CD4-positive, alpha-beta T cell treated with Interleukin-1 beta for 1 hour (primary cell): ENCODE results near the gene LCAT.
"Not testable (repeated sequence)": the region's sequence is repeated elsewhere in the genome, so short reads cannot be mapped to it uniquely, and the experiment has no call there.

Source experiments
- DNase-seq, 2 donors: peaks; one replicate each; pipeline ENCODE4 v3.0.0-alpha.2; 2020 to 2022

The LCAT gene

DNA sequence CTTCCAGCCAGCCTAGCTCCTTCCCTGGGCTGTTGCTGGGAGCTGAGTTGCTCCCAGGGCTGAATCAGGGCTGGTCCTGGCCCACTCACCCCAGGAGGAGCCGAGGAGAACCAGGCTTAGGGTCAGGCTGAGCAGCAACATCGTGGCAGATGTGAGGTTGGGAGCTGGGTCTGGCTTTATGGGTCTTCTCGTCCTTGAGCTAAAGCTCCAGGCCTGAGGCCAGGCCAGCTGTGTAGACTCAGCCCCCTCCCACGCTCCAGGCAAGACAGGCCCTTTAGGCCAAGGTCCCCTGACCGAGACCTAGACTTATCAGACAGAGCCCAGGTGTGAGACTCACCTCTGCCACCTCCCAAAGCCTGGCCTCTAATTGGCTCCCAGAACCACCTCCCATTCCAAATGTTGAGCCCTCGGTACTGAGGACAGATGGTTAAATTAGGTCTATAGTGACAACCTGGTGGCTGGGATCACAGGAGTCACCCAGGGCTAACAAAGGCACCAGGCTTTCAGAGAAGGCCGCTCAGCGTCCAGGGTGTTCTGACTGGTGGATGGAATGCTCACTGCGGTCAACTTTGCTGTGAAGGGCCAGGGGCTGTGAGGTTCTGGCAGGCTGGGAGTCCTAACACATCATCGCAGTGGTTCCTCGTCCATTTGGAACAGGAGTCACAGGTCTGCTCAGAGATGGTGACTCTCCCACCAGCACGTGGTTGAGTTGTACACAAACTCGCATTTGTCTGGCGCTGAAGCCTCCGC, 12.0 kb downstream of the LCAT start, which contains the start of gene CTRL:
Gene CTRL (minus strand): TSS at position 151 of the 750 bp plus-strand sequence. CDS start 10 bp downstream, at position 141.
- DNase-seq = no peak

DNA sequence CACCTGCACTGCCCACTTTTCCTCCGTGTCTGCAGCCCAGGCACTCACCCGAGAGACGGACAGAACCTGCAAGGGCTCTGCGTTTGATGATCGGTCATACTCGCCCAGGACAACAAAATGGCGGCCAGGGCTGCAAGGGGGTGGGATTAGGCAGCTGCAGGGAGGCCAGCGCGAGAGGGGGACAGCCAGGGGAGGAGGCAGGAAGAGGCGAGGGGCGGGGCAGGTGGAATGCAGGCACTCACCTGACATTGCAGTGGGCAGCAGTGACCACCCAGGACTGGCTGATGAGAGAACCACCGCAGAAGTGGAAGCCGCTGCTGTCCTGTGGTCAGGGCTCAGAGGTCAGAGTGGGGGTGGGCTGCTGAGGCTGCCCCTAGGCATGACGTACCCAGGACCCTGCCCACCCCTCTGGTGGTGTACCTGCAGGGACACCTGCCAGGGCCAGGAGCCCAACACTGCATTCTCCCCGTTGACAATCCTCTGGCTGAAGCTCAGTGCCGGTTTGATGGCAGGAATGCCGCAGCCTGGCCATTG, 13.2 kb downstream of the LCAT start:
- DNase-seq = no peak

DNA sequence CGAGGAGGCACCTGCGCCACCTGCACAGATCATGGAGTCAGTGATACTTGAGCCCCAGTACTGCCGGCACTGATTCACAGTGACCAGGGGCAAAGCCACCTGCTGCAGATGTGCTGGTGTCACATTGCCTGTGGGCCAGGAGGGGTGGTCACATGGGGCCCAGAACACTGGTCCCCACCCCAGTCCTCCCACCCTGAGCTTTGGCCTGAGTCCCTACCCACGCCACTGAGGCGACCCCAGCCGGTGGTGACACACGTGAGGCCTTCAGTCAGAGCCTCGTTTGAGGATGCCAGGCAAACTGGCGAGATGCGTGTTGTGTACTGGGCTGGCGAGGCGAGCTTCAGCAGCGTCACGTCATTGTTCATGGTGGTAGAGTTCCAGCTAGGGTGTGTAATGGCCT, 13.7 kb downstream of the LCAT start:
- DNase-seq = no peak

DNA sequence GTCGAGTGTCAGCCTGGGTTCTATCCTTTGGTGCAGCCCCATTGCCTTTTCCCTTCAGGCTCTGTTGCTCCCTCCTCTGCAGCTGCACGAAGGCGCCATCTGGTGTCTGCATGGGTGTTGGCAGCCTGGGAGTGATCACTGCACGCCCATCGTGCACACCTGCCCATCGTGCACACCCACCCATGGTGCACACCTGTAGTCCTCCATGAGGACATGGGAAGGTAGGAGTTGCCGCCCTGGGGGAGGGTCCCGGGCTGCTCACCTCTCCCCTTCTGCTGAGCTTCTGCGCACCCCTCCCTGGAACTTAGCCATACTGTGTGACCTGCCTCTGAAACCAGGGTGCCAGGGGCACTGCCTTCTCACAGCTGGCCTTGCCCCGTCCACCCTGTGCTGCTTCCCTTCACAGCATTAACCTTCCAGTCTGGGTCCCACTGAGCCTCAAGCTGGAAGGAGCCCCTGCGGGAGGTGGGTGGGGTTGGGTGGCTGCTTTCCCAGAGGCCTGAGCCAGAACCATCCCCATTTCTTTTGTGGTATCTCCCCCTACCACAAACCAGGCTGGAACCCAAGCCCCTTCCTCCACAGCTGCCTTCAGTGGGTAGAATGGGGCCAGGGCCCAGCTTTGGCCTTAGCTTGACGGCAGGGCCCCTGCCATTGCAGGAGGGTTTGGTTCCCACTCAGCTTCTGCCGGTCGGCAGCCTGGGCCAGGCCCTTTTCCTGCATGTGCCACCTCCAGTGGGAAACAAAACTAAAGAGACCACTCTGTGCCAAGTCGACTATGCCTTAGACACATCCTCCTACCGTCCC, 15.2 kb downstream of the LCAT start:
- DNase-seq = peak; percentile 74 to 80

DNA sequence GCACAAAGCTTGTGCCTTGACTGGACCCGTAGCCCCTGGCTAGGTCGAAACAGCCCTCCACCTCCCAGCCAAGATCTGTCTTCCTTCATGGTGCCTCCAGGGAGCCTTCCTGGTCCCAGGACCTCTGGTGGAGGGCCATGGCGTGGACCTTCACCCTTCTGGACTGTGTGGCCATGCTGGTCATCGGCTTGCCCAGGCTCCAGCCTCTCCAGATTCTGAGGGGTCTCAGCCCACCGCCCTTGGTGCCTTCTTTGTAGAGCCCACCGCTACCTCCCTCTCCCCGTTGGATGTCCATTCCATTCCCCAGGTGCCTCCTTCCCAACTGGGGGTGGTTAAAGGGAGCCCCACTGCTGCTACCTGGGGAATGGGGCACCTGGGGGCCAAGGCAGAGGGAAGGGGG, 15.8 kb downstream of the LCAT start:
- no peak for DNase-seq

DNA sequence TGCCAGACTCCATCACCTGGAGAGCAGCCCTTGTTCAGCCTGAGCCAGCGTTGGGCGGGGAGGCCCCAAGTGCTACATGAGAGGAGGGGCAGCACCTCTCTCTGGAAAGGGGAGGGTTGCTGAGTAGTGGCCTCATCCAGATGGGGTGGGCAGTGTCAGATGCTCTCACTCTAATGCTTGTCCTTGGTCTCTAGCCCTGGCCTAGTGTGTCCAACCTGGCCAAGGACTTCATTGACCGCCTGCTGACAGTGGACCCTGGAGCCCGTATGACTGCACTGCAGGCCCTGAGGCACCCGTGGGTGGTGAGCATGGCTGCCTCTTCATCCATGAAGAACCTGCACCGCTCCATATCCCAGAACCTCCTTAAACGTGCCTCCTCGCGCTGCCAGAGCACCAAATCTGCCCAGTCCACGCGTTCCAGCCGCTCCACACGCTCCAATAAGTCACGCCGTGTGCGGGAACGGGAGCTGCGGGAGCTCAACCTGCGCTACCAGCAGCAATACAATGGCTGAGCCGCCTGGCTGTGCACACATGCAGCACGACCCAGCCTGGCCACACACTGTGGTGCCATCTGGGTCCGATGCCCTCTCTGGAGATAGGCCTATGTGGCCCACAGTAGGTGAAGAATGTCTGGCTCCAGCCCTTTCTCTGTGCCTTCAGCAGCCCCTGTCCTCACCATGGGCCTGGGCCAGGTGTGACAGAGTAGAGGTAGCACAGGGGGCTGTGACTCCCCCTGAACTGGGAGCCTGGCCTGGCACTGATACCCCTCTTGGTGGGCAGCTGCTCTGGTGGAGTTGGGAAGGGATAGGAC, 16.6 kb downstream of the LCAT start:
- DNase-seq = no peak

DNA sequence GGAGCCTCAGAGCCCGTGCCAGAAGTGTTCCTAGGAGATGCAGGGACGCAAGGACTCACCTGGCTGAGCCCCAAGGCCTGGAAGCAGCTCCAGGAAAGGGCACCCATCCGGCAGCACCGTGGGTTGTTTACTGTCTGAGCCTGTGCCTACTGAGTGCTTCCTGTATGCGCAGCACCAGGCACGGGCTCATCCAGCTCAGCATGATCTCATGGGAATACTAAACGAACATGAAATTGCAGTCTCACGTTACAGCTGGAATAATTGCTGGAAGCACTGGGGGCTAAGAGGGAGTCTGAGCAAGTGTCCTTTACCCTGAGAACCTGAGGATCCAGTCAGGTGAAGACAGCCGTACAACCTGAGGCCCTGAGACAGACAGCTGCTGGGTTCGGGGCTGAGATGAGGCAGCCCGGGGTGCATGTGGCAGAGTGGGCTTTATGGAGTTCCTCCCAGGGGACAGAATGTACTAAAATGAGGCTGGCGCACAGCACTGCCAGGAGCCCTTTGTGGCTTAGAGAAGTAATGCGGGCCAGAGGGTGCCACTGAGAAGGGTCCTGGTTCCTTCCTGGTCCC, 17.7 kb downstream of the LCAT start:
- no peak for DNase-seq

DNA sequence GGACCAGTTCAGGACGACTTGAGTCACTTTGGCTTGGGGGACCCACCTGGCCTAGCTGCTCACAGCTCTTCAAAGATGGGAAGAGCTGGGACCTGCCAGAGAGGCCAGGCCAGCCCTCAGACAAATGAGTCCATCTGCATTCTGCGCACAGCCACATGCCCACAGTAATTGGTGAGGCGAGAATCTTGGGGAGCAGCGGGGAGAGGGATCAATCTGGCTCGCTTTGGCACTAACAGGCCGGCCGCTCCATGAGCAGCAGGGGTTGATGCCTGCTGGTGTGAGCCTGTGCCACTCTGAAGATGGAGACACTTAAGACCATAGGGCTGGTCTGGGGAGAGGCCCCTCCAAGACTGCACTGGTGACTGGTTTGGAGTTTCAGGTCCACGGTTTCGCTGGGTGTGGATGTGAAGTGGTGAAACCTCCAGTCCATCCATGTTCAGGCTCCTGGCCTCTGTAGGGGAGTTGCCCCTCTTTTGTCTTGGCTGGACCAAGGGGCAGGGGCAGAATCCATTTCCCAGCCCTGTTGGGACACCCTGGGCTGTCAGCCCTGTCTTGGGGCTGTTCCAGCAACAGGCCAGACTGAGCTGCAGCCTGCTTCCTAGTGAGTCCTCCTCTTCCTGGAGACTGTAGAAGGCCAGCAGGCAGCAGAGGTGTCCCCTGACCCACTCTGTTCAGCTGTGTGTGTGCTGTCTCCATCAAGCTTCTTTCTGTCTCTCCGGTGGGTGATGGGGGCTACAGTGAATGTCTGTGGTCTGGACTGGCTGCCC, 19.6 kb downstream of the LCAT start:
- DNase-seq = no peak

DNA sequence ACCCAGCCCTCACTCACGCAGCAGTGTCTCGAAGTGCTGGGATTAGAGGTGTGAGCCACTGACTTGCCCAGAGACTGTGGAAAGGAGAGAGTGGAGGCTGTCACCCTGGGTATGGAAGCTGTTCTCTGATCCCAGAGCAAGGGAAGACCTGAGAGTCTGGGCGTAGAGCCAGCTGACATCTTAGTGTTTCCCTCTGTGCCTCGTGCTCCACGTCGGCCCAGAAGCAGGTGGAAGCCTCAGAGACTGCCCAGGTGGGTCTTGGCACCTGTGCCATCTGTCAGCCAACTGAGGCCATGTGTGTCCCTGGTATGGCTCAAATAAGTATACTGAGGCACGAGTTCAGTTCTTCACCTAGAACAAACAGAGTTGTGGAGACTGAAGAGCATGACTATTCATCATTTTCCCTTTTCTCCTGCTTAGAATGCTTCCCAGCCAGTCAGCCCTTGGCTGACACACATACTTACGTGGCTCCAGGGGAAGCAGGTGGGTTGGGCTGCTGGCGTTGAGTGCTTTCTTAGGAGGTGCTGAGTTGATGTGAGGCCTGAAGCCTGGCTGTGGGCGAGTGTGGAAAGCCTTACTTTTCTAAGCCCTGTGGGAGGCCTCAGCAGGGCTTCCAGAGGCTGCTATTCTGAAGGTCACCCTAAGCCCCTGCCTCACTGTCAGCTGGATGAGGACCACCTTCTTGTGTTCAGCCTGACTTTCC, 20.4 kb downstream of the LCAT start:
- no peak for DNase-seq

DNA sequence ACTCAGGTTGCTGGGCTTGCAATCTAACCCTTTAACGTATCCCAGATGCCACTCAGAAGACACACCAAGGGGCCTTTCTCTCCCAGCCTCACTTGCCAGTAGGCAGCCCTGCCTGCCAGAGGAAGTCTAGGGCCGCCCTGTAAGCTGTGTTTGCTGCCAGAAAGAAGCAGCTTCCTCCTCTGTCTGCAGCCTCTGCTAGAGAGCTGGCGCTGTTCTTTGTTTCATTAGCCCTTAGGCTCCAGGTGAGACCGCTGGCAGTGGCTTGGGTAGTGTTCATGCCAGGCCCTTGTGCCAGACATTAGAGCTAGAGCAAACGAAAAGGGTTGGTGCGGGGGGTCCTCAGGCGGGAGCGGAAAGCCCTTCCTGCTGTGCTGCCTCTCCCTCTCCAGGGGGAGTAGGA, 21.2 kb downstream of the LCAT start:
- no peak for DNase-seq

DNA sequence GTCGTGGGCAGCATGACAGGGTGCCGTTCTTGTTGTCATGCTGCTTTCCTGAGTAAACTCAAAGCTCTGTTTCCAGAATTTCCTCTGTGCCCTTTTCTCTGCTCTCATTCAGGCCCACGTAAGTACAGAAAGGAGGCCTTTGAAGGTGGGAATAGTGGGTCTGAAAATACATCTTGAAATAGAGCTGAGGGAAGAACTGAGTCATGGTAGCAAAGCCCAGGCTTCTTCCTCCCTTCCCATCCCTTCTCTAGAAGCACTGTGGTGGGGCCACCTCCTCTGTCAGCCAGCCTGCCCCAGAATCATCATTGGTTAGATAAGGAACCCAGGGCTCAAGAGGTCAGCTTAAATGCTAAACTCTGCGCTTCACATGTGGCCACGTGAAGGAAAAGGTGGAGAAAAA, 21.7 kb downstream of the LCAT start:
- no peak for DNase-seq

DNA sequence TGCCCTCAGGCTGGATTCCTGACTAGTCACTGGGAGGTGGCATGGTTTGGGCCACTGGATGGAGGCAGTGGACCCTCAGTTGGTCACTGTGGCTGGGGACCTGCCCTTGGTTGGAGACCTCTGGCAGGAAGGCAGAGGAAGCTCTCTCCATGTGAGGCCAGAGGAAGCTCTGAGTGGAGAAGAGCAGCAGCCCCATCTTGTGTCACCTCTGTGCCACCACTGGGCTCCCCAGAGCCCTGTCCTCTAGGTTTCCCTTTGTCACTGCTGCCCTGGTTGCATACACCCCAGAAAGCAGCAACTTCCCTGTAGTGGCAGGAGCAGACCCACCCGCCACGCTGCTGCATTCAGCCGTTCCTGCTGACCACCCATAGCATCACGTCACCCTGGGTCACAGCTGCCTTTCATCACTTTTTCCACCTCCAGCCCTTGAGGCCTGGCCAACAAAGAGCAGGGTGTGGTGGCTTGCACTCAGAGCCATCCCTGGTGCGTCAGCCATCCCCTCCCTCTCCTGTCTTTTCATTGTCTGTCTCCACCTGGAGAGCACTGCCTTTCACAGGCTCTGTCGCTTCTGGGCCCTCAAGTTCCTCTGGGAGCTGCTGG, 24.2 kb downstream of the LCAT start:
- DNase-seq = no peak

DNA sequence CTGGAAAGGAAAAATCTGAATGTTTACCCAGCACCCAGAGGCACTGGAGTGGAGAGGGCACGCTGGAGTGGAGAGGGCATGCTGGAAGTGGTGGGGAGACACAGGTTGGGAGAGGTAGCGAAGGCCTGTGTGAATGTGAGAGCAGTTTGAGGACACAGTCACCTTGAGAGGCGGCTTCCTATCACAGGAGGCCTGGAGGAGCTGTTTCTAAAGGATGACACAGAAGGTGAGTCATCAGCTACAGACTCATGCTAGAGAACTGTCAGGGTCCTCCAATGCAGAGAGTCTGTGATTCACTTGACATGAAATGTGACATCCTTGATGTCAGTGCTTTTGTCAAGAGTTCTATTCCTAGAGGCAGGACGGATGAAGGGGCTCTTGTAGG, 26.1 kb downstream of the LCAT start:
- no peak for DNase-seq

DNA sequence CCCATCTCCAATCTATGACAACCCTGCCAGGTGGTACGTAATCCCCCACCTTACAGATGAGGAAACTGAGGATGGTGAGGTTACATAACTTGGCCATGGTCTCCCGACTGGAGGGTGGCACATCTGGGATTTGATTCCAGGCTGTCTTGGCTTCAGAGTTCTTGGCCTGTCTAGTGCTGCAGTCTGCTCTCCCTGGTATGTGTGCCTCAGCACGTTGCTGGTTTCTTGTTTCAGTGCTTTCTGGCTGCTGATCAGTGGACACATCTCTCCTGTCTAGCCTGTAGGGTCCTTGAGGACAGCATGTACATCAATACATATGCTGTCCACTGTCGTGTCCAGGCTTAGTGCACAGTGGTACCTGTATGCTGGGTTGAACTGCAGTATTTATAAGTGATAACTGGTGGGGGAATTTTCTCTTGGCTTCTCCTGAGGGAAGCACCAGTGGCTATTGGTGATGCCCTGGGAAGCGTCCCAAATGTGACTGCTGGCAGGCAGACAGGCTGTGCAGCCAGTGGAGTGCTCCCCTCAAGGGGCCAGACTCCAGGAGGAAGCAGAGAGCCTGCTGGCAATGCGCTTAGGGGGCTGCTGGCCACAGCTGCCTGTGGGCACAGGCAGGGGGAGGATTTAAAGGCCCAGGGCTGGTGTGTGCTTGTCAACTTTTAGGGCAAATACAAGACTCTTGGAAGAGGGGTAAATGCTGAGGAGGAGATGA, 26.6 kb downstream of the LCAT start:
- DNase-seq = no peak

DNA sequence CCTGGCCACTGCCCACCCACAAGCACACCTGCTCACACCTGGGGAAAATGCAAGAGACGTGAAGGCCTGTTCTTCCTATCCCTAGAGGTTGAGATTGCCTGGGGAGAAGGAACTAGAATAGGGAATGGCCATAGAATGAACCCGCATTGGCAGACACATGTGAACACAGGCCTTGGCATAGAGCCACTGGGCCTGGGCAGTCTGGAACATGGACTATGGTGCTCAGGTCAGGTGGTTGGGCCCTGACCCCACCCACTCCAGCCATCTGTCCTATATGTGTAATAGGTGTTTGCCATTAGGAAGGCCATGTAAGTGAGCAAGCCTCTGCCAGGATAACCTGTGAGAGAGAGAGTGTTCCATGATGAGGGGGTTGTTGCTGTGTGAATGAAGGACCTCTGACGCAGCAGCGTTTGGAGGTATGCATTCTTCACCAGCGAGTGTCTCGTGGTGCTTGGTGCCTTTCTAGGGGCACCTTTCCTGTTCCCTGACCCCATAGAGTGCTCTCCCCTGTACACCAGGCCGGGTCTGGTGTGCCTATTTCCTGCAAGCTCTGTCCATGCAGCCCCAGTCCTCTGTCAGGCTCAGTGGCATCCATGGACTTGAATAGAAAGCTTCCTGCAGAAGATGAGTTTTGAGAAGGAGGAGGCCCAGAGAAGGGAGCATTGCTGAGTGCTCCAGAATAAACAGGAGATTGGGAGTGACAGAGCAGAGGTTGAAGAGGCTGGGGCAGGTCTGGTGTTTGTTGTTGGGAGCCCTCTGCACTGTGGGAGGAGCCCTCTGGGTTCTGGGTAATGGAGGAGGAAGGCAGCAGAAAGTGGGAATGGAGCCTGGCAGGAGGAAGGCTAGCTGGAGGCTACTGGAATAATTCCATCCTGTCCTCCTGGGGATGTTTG, 27.8 kb downstream of the LCAT start:
- DNase-seq = no peak

DNA sequence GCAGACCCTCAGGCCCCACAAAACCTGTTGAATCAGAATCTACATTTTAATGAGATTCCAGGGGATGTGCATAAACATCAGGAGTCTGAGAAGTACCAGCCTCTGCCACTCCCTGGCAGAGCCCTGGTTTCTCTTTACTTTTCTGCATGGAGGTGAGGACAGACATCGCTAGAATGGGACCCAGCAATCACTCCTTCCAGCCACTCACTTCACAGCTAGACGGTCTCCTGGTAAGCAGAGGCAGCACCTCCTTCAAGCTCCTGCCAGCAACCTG, 28.5 kb downstream of the LCAT start:
- not testable (repeated sequence) for DNase-seq

DNA sequence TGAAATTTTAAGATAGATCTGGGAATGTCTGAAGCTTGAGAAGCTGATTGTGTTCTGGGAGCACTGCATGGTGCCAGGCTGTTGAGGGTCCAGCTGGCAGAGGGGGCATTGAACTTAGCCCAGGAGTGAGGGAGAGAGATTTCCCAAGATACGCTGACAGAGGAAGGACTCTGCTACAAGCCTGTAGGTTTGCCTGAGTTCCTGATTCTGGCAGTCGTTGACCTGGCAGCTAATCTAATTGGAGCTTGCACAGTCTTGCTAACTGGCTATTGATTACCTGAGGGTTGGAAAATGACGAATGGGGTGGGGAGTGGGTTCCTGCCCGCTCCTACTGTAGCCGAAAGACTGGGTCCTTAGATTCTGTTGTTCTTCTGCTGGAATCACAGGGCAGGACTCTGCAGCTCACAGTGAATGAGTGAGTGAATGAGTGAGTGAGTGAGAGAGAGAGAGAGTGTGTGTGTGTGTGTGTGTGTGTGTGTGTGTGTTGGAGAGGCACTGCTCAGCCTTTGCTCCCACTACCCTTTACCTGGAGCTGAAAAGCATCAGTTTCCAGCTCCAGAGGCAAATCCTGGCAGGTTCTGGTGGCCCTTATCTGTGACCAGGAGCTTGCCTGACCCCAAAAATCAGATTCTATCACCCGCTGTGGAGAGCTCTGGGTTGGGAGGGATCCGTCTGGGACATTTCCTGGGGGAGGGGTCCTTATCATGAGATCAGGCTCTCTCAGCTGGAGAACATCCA, 29.0 kb downstream of the LCAT start:
- no peak for DNase-seq

DNA sequence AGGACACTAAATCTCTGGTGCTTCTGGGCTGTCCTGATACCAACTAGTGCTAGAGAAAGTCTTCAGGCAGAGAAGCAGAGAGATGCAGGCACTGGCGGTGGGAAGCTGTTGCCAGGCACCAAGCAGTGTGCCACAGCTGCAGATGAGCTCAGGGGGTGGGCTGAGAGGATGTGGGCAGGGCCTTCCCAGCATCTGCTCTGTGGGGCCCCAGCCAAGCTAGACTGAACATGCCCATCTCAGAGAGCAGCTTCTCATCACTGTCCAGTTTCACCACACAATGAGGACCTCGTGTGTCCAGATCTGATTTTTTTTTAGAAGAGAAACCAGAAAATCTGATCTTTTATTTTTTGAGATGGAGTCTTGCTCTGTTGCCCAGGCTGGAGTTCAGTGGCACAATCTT, 33.8 kb downstream of the LCAT start:
- no peak for DNase-seq
